Tibial nerve (tissue), 4 donors: Measurements from ENCODE around the gene NRDE2. TPM values are rescaled to one million over a fixed set of nuclear protein-coding genes. Genes with fewer than 3 reads are reported as not detected.
A peak's percentile ranks its signal among the peaks of the same experiment; 100 is the strongest.

Experiments used
- DNase-seq, 2 donors: peaks; one replicate each; pipeline ENCODE4 v3.0.0-alpha.2; 2019; ENCODE audit warnings: low spot score in 2 of 2
- H3K27ac ChIP-seq, 4 donors: fragments of 200-600 bp; sonication (generic) in 3 of 4; one replicate each; pipeline ENCODE4 v1.5.1; 2017 to 2019; ENCODE audit warnings: mild to moderate bottlenecking in 1 of 4
- H3K27me3 ChIP-seq, 2 donors: fragments of 200-600 bp; sonication (generic) in 1 of 2; one replicate each; pipeline versions ENCODE4 v1.5.1 to v1.6.0; 2017 to 2019
- H3K36me3 ChIP-seq, 3 donors: fragments of 200-600 bp; sonication (generic); one replicate each; pipeline ENCODE4 v1.5.1; 2018 to 2019
- H3K4me1 ChIP-seq, 4 donors: fragments of 200-600 bp; sonication (generic) in 3 of 4; one replicate each; pipeline ENCODE4 v1.5.1; 2017 to 2019
- H3K4me3 ChIP-seq, 4 donors: fragments of 200-600 bp; sonication (generic) in 3 of 4; one replicate each; pipeline ENCODE4 v1.5.1; 2017 to 2019; ENCODE audit warnings: mild to moderate bottlenecking in 1 of 4, moderate library complexity in 1 of 4
- H3K9me3 ChIP-seq, 4 donors: fragments of 200-600 bp; sonication (generic) in 3 of 4; one replicate each; pipeline ENCODE4 v1.5.1; 2017 to 2019
- EP300 ChIP-seq, 2 donors: sonication (generic); formaldehyde crosslinking; IDR thresholded peaks; one replicate each; pipeline ENCODE4 v1.6.1; 2017; ENCODE audit warnings: antibody characterized with exemption in 2 of 2, mild to moderate bottlenecking in 1 of 2
- POLR2A ChIP-seq, 2 donors: fragments of 450-650 bp; IDR thresholded peaks; one replicate each; pipeline ENCODE4 v1.6.1; 2017; ENCODE audit warnings: antibody characterized with exemption in 2 of 2, mild to moderate bottlenecking in 2 of 2, moderate library complexity in 2 of 2
- WGBS, 2 donors: methylation state at CpG; one replicate each; pipeline ENCODE4 v1.1.5; 2018; 5-methylcytosine and 5-hydroxymethylcytosine counted together
- total RNA-seq, 4 donors: library from RNA; depleted of rRNA; stranded (reverse); fragments of >200 nt; gene quantifications; one replicate each; pipeline ENCODE4 v1.1.0, GENCODE V29; 2016
- TF ChIP-seq, protein P1 (sequence below), 5 experiments: fragments of 200-600 bp in 3 of 5; fragments of 450-650 bp in 2 of 5; sonication (generic) in 3 of 5; IDR thresholded peaks; one replicate each; pipeline ENCODE4 v1.5.1; 2016 to 2019; ENCODE audit warnings: antibody characterized with exemption in 5 of 5, mild to moderate bottlenecking in 3 of 5, moderate library complexity in 2 of 5

Gene NRDE2
- total RNA-seq, 4 donors from 2014 or later, result 15.7 to 18.9 (median 17.2) TPM

- no peak for DNase-seq
- TF ChIP-seq POLR2A (IDR thresholded peaks at IDR 0.05), result no peak
- TF ChIP-seq, protein P1, sequence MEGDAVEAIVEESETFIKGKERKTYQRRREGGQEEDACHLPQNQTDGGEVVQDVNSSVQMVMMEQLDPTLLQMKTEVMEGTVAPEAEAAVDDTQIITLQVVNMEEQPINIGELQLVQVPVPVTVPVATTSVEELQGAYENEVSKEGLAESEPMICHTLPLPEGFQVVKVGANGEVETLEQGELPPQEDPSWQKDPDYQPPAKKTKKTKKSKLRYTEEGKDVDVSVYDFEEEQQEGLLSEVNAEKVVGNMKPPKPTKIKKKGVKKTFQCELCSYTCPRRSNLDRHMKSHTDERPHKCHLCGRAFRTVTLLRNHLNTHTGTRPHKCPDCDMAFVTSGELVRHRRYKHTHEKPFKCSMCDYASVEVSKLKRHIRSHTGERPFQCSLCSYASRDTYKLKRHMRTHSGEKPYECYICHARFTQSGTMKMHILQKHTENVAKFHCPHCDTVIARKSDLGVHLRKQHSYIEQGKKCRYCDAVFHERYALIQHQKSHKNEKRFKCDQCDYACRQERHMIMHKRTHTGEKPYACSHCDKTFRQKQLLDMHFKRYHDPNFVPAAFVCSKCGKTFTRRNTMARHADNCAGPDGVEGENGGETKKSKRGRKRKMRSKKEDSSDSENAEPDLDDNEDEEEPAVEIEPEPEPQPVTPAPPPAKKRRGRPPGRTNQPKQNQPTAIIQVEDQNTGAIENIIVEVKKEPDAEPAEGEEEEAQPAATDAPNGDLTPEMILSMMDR (IDR thresholded peaks at IDR 0.05), result no peak
- no peak for TF ChIP-seq EP300 (IDR thresholded peaks at IDR 0.05)
- H3K4me3 ChIP-seq, result no peak overlapping the region
- WGBS, 2 donors, result 80 to 82% methylated on average over 10 of the region's 10 CpGs
- peaks cover 3 to 54% (median 6%) of the 10 kb centered on the region in 3 donors for H3K36me3 ChIP-seq
- H3K9me3 ChIP-seq, result no peaks in the 10 kb centered on the region
- peaks cover 0 to 28% (median 6%) of the 10 kb centered on the region in 4 donors for H3K4me1 ChIP-seq
- no peaks in the 10 kb centered on the region for H3K27me3 ChIP-seq
- H3K27ac ChIP-seq, result peak overlapping the region in 3 of 4 donors; percentile 31 to 80 (median 40)
Observed at GRCh38 chr14:90302529-90303303, 29.0 kb downstream of the NRDE2 start.

DNA sequence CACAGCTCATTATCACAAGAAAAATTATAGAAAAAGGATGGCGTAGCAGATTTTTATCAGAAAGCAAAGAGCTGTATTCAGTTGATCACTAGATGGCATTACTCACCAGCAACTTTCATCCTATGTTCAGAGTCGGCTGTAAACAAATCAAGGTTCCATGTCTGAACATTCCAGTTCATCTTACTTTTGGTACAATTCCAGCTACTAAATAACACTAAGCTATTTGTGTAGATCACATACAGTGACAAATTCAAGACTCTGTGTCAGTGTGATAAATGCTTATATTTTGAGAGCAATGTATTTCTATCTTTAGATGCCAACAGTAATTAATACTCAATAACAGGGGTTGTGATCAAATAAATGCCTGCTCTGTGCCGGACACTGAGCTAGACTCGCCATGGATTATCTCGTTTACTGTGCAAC is 30.1 kb downstream of the NRDE2 start:
- H3K27me3 ChIP-seq, result no peaks in the 10 kb centered on the region
- peak overlapping the region; percentile 19 to 80 (median 36) for H3K27ac ChIP-seq
- peaks cover 3 to 58% (median 6%) of the 10 kb centered on the region in 3 donors for H3K36me3 ChIP-seq
- no peak overlapping the region for H3K4me3 ChIP-seq
- no peaks in the 10 kb centered on the region for H3K9me3 ChIP-seq
- TF ChIP-seq EP300 (IDR thresholded peaks at IDR 0.05) (no peak), POLR2A (IDR thresholded peaks at IDR 0.05) (no peak)
- TF ChIP-seq, protein P1 (IDR thresholded peaks at IDR 0.05), result peak; percentile 44 to 65 (median 54)
- 30 to 39% methylated on average over 5 of the region's 5 CpGs for WGBS, 2 donors
- peaks cover 0 to 29% (median 6%) of the 10 kb centered on the region in 4 donors for H3K4me1 ChIP-seq
- no peak for DNase-seq

- WGBS, 2 donors, result 76 to 77% methylated on average over 6 of the region's 6 CpGs
- DNase-seq, result no peak
- H3K4me1 ChIP-seq, result peaks cover 0 to 34% (median 8%) of the 10 kb centered on the region in 4 donors
- no peaks in the 10 kb centered on the region for H3K27me3 ChIP-seq
- no peak overlapping the region for H3K4me3 ChIP-seq
- H3K27ac ChIP-seq, result peak overlapping the region in 2 of 4 donors; percentile 56 to 80
- H3K9me3 ChIP-seq, result no peaks in the 10 kb centered on the region
- peaks cover 3 to 58% (median 6%) of the 10 kb centered on the region in 3 donors for H3K36me3 ChIP-seq
- TF ChIP-seq POLR2A (IDR thresholded peaks at IDR 0.05), result no peak
Observed at GRCh38 chr14:90301122-90301521, 30.6 kb downstream of the NRDE2 start.

GRCh38 chr14:90300611-90301047 is 31.1 kb downstream of the NRDE2 start:
- Histone ChIP-seq H3K27me3 (no peaks in the 10 kb centered on the region), H3K27ac (peak overlapping the region in 2 of 4 donors; percentile 56 to 80), H3K4me3 (no peak overlapping the region), H3K4me1 (peaks cover 0 to 39% (median 10%) of the 10 kb centered on the region in 4 donors), H3K36me3 (peaks cover 3 to 54% (median 6%) of the 10 kb centered on the region in 3 donors), H3K9me3 (no peaks in the 10 kb centered on the region)
- 78 to 89% methylated on average over 2 of the region's 2 CpGs for WGBS, 2 donors
- DNase-seq, result no peak
- TF ChIP-seq EP300 (IDR thresholded peaks at IDR 0.05) (no peak), POLR2A (IDR thresholded peaks at IDR 0.05) (no peak)
- TF ChIP-seq, protein P1 (IDR thresholded peaks at IDR 0.05), result no peak

GRCh38 chr14:90299408-90299807 is 32.3 kb downstream of the NRDE2 start:
- H3K4me3 ChIP-seq, result no peak overlapping the region
- WGBS, 2 donors, result 71 to 74% methylated on average over 7 of the region's 7 CpGs
- peaks cover 0 to 39% (median 10%) of the 10 kb centered on the region in 4 donors for H3K4me1 ChIP-seq
- H3K27ac ChIP-seq, result no peak overlapping the region
- H3K36me3 ChIP-seq, result peaks cover 3 to 51% (median 6%) of the 10 kb centered on the region in 3 donors
- no peak for DNase-seq
- H3K9me3 ChIP-seq, result no peaks in the 10 kb centered on the region
- TF ChIP-seq EP300 (IDR thresholded peaks at IDR 0.05) (no peak), POLR2A (IDR thresholded peaks at IDR 0.05) (no peak)
- TF ChIP-seq, protein P1 (IDR thresholded peaks at IDR 0.05), result no peak
- no peaks in the 10 kb centered on the region for H3K27me3 ChIP-seq
